ENCODE data around the gene DEPP1.

- TF ChIP-seq, protein P1, sequence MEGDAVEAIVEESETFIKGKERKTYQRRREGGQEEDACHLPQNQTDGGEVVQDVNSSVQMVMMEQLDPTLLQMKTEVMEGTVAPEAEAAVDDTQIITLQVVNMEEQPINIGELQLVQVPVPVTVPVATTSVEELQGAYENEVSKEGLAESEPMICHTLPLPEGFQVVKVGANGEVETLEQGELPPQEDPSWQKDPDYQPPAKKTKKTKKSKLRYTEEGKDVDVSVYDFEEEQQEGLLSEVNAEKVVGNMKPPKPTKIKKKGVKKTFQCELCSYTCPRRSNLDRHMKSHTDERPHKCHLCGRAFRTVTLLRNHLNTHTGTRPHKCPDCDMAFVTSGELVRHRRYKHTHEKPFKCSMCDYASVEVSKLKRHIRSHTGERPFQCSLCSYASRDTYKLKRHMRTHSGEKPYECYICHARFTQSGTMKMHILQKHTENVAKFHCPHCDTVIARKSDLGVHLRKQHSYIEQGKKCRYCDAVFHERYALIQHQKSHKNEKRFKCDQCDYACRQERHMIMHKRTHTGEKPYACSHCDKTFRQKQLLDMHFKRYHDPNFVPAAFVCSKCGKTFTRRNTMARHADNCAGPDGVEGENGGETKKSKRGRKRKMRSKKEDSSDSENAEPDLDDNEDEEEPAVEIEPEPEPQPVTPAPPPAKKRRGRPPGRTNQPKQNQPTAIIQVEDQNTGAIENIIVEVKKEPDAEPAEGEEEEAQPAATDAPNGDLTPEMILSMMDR (IDR thresholded peaks at IDR 0.05; ENCODE audit: insufficient read depth, low read length, poor library complexity, severe bottlenecking) = no peak
- TF ChIP-seq EZH2phosphoT487 (conservative IDR thresholded peaks at IDR 0.05; ENCODE audit: low read length) = no peak
These were observed 6.1 kb upstream of the DEPP1 start for GRCh38 chr10:44984671-44985101.

Data from SU-DHL-6 (cell line).